Esophagus squamous epithelium (tissue), 4 donors: Measurements from ENCODE around the gene NUCB2.

Source experiments
- CTCF ChIP-seq, 6 experiments: fragments of 450-650 bp in 4 of 6; fragments of 200-600 bp in 2 of 6; sonication (generic) in 2 of 6; IDR thresholded peaks; one replicate each; pipeline ENCODE4 v1.5.1; 2016 to 2019; ENCODE audit warnings: antibody characterized with exemption in 6 of 6, mild to moderate bottlenecking in 4 of 6, moderate library complexity in 4 of 6
- POLR2A ChIP-seq, 4 donors: fragments of 450-650 bp; IDR thresholded peaks; one replicate each; pipeline ENCODE4 v1.6.1; 2017; ENCODE audit warnings: antibody characterized with exemption in 4 of 4, mild to moderate bottlenecking in 4 of 4, moderate library complexity in 3 of 4

GRCh38 chr11:17229481-17230152 lies 46.9 kb upstream of the NUCB2 start:
- TF ChIP-seq CTCF (IDR thresholded peaks at IDR 0.05), result no peak
- TF ChIP-seq POLR2A (IDR thresholded peaks at IDR 0.05), result no peak
